DND-41 (cell line): ENCODE results near the gene MATR3.

Source experiments
- EZH2 ChIP-seq: IDR thresholded peaks from 3 replicates; pipeline ENCODE4 v1.6.1; 2012; ENCODE audit warnings: borderline replicate concordance, low read depth, mild to moderate bottlenecking, moderate library complexity, low read length, inconsistent platforms; ENCODE audit not compliant: severe bottlenecking
- TF ChIP-seq, protein P1 (sequence below): IDR thresholded peaks from 2 replicates; pipeline ENCODE4 v1.5.1; 2012; ENCODE audit warnings: borderline replicate concordance, low read length, moderate library complexity, mild to moderate bottlenecking; ENCODE audit not compliant: poor library complexity, severe bottlenecking; ENCODE audit errors: extremely low read depth

DNA sequence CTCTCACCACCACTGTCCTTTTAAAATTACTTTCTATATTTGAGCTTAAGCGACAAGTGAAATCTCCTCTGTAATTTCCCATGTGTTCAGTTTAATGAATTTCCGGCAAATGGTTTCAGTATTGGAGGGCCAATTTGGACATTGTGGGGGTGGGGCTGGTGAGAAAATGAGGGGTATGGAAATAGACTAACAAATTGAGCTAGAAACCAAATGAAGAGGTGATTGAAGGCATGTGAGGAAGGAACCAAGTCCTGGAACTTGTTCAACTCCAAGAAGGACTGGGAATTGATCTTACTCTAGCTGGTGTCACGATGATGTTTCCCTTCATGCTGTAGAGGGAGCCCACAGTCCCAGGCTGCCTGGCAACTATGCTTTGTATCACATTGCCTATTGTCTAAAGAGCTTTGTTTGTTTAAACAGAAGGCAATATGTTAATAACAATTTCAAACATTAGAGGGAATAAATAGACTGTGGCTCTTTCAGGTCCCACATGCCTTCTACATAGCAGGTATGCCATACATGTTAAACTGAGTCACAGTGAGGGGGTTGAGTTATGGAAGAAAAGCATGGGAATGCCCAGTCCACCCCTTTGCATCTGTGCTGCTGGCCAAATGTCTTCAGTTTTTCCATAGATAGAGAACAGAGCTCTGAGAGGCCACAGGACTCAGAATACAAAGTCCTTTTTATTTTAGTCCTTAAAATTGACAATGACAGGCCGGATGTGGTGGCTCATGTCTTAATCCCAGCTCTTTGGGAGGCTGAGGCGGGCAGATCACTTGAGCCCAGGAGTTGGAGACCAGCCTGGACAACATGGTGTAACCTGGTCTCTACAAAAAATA is 25.0 kb upstream of the MATR3 start:
- TF ChIP-seq, protein P1, sequence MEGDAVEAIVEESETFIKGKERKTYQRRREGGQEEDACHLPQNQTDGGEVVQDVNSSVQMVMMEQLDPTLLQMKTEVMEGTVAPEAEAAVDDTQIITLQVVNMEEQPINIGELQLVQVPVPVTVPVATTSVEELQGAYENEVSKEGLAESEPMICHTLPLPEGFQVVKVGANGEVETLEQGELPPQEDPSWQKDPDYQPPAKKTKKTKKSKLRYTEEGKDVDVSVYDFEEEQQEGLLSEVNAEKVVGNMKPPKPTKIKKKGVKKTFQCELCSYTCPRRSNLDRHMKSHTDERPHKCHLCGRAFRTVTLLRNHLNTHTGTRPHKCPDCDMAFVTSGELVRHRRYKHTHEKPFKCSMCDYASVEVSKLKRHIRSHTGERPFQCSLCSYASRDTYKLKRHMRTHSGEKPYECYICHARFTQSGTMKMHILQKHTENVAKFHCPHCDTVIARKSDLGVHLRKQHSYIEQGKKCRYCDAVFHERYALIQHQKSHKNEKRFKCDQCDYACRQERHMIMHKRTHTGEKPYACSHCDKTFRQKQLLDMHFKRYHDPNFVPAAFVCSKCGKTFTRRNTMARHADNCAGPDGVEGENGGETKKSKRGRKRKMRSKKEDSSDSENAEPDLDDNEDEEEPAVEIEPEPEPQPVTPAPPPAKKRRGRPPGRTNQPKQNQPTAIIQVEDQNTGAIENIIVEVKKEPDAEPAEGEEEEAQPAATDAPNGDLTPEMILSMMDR: no peak
- no peak for TF ChIP-seq EZH2
